Osteoblast (primary cell): ENCODE data around the gene C2CD3. TPM values are rescaled to one million over a fixed set of nuclear protein-coding genes. Genes with fewer than 3 reads are reported as not detected.

Experiments
- DNase-seq: peaks from one replicate; pipeline ENCODE4 v3.0.0; 2011; ENCODE audit warnings: low spot score, mixed read lengths; ENCODE audit not compliant: insufficient read length; ENCODE audit errors: missing footprints
- H2AFZ ChIP-seq: 2 replicates; pipeline ENCODE4 v1.6.0; 2011; ENCODE audit warnings: mild to moderate bottlenecking, low read length
- H3K27ac ChIP-seq: 2 replicates; pipeline ENCODE4 v1.5.1; 2011; ENCODE audit warnings: mild to moderate bottlenecking, low read depth, low read length, moderate library complexity
- H3K27me3 ChIP-seq: 2 replicates; pipeline ENCODE4 v1.6.0; 2012; ENCODE audit warnings: mild to moderate bottlenecking, control low read depth, inconsistent platforms, low read length, moderate library complexity; ENCODE audit not compliant: insufficient read depth
- H3K36me3 ChIP-seq: 2 replicates; pipeline ENCODE4 v1.5.1; 2011; ENCODE audit warnings: mild to moderate bottlenecking, low read length, control low read depth, moderate library complexity; ENCODE audit not compliant: insufficient read depth
- H3K4me1 ChIP-seq: 2 replicates; pipeline ENCODE4 v1.5.1; 2011; ENCODE audit warnings: mild to moderate bottlenecking, low read length, control low read depth, moderate library complexity; ENCODE audit not compliant: insufficient read depth
- H3K4me2 ChIP-seq: 2 replicates; pipeline ENCODE4 v1.6.0; 2011; ENCODE audit warnings: mild to moderate bottlenecking, low read length; ENCODE audit not compliant: insufficient read depth
- H3K4me3 ChIP-seq: fragments of 200-600 bp; sonication (generic); 3 replicates; pipeline ENCODE4 v1.5.1; 2012; ENCODE audit warnings: mild to moderate bottlenecking, low read length, inconsistent platforms; ENCODE audit not compliant: insufficient read depth
- H3K79me2 ChIP-seq: 2 replicates; pipeline ENCODE4 v1.6.0; 2012; ENCODE audit warnings: mild to moderate bottlenecking, low read length, control low read depth, inconsistent platforms; ENCODE audit not compliant: insufficient read depth
- H3K9me3 ChIP-seq: 2 replicates; pipeline ENCODE4 v1.5.1; 2011; ENCODE audit warnings: low read depth, low read length, control low read depth
- H4K20me1 ChIP-seq: 2 replicates; pipeline ENCODE4 v1.6.0; 2012; ENCODE audit warnings: mild to moderate bottlenecking, low read length, control low read depth; ENCODE audit not compliant: insufficient read depth
- total RNA-seq: library from RNA; depleted of rRNA; stranded (reverse); fragments of >200 nt; gene quantifications from 2 replicates; pipeline ENCODE4 v1.2.3, GENCODE V29; 2012
- TF ChIP-seq, protein P1 (sequence below): IDR thresholded peaks from 2 replicates; pipeline ENCODE4 v1.5.1; 2011; ENCODE audit warnings: mild to moderate bottlenecking, low read depth, low read length, moderate library complexity; ENCODE audit errors: extremely low read depth

Gene C2CD3
- total RNA-seq, 1 donor = 14.1 TPM

DNA sequence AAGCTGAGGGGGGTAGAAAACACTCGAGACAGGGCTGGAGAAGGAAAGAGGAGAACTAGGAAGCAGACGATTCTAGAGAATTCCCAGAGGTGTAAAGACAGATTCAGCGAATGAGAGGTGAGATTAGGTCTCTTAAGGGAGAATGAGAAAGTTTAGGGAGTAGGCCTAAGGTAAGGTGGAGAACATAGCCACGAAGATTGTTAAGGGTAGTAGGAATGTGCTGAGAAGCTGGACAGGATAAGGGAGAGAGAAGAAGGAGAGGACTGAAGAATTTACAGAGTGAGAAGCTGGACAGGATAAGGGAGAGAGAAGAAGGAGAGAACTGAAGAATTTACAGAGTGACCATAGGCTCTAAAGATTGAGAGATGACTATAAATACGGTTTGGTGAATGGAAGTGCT, 1.2 kb upstream of the C2CD3 start:
- Histone ChIP-seq H3K27ac (peak overlapping the region; percentile 84), H3K4me3 (peak overlapping the region; percentile 88), H3K4me1 (peaks cover 21% of the 10 kb centered on the region), H3K9me3 (no peaks in the 10 kb centered on the region), H3K4me2 (peak overlapping the region; percentile 97), H3K36me3 (peaks cover 8% of the 10 kb centered on the region), H4K20me1 (peaks cover 11% of the 10 kb centered on the region), H2AFZ (peak overlapping the region; percentile 98), H3K79me2 (peaks cover 67% of the 10 kb centered on the region), H3K27me3 (no peaks in the 10 kb centered on the region)
- peak; percentile 75 for DNase-seq
- TF ChIP-seq, protein P1, sequence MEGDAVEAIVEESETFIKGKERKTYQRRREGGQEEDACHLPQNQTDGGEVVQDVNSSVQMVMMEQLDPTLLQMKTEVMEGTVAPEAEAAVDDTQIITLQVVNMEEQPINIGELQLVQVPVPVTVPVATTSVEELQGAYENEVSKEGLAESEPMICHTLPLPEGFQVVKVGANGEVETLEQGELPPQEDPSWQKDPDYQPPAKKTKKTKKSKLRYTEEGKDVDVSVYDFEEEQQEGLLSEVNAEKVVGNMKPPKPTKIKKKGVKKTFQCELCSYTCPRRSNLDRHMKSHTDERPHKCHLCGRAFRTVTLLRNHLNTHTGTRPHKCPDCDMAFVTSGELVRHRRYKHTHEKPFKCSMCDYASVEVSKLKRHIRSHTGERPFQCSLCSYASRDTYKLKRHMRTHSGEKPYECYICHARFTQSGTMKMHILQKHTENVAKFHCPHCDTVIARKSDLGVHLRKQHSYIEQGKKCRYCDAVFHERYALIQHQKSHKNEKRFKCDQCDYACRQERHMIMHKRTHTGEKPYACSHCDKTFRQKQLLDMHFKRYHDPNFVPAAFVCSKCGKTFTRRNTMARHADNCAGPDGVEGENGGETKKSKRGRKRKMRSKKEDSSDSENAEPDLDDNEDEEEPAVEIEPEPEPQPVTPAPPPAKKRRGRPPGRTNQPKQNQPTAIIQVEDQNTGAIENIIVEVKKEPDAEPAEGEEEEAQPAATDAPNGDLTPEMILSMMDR = no peak

DNA sequence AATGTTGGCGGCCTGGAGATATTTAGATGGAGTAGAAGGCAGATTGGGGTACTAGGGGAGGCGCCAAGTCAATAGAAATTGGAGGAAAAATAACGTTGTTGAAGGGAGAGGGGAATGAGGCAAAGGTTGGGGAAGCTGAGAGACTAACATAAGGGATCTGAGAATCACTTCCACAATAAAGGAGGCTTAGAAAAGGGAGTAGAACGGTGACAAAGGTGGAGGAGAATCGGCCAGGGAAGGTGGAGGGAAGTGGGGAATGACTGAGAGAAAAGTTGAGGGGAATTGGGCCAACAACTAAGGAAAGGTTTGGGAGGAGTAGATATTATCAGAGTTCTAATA, 797 bp upstream of the C2CD3 start:
- H3K4me3 ChIP-seq = peak overlapping the region; percentile 88
- peaks cover 21% of the 10 kb centered on the region for H3K4me1 ChIP-seq
- H4K20me1 ChIP-seq = peaks cover 11% of the 10 kb centered on the region
- no peaks in the 10 kb centered on the region for H3K27me3 ChIP-seq
- peak overlapping the region; percentile 97 for H3K4me2 ChIP-seq
- H3K36me3 ChIP-seq = peaks cover 12% of the 10 kb centered on the region
- peak overlapping the region; percentile 98 for H2AFZ ChIP-seq
- DNase-seq = no peak
- peaks cover 66% of the 10 kb centered on the region for H3K79me2 ChIP-seq
- H3K9me3 ChIP-seq = no peaks in the 10 kb centered on the region
- TF ChIP-seq, protein P1 = no peak
- peak overlapping the region; percentile 84 for H3K27ac ChIP-seq

DNA sequence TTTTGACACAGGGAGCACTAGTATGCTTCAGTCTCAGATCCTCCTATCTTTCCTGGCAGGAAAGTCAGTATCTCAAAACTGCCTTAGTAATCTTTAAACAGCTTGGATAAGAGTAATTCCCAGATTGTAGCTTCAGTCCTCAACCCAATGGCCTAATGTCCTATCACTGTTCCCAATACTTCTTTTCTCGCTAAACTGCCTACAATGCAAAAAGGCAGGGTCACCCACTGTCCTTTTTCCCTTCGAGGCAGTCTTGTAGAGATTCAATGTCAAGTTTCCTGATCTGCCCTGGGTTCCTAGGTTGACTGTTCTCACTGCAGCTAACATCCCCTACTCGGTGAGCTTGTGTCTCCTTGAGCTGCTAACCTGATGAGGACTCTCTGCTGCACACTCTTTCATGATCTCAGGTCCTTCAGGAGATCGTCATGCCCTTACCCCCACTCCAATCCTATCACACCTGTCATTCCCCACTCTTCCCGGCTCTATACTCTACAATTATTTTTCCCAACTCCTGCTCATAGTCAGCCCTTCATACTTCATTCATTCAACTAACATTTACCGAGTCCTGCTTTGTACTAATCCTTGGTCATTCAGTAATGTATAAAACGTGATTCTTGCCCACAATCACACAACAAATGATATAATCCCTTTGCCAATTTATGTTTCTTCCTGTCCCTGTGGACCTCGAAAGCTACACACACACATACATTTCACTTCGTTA, 904 bp downstream of the C2CD3 start:
- peak overlapping the region; percentile 84 for H3K27ac ChIP-seq

DNA sequence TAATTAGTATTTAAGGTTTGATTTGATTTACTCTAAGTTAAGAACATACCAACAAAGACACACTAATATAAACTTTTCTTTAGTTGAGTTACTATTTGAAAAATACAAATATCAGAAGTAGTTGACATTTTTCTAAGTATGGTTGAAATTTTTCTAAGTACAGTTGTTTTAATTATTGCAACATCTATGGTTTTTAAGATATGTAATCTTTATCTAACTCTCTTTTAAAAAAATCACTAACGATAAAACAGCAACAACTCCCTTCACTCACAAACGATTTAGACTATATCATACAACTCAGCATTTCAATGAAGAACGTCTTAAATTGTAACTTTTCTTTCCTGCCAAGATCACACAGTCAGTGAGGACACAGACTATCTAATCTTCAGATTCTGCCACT, 2.0 kb downstream of the C2CD3 start:
- no peak overlapping the region for H3K4me3 ChIP-seq
- H3K4me2 ChIP-seq = no peak overlapping the region
- TF ChIP-seq, protein P1 = no peak
- H3K27me3 ChIP-seq = no peaks in the 10 kb centered on the region
- peaks cover 42% of the 10 kb centered on the region for H3K79me2 ChIP-seq
- H3K27ac ChIP-seq = no peak overlapping the region
- DNase-seq = no peak
- peaks cover 6% of the 10 kb centered on the region for H4K20me1 ChIP-seq
- H3K9me3 ChIP-seq = no peaks in the 10 kb centered on the region
- peaks cover 17% of the 10 kb centered on the region for H3K36me3 ChIP-seq
- no peak overlapping the region for H2AFZ ChIP-seq
- H3K4me1 ChIP-seq = peaks cover 21% of the 10 kb centered on the region

More for the DNA sequence above, 904 bp downstream of the C2CD3 start:
- no peaks in the 10 kb centered on the region for H3K9me3 ChIP-seq
- peaks cover 53% of the 10 kb centered on the region for H3K79me2 ChIP-seq
- TF ChIP-seq, protein P1 = no peak
- peaks cover 11% of the 10 kb centered on the region for H4K20me1 ChIP-seq
- H3K4me2 ChIP-seq = peak overlapping the region; percentile 86
- H3K4me1 ChIP-seq = peaks cover 21% of the 10 kb centered on the region
- peak overlapping the region; percentile 88 for H3K4me3 ChIP-seq
- peak overlapping the region; percentile 94 for H2AFZ ChIP-seq
- H3K27me3 ChIP-seq = no peaks in the 10 kb centered on the region
- peaks cover 17% of the 10 kb centered on the region for H3K36me3 ChIP-seq
- DNase-seq = no peak
